GM18508 (cell line): ENCODE results near the gene GLUL.
"Not testable (repeated sequence)": the region's sequence is repeated elsewhere in the genome, so short reads cannot be mapped to it uniquely, and the experiment has no call there.

ENCODE experiments used
- ATAC-seq: cut with Tn5 transposase; IDR thresholded peaks from one replicate; pipeline ENCODE4 v1.9.1; 2021; ENCODE audit warnings: moderate number of reproducible peaks; ENCODE audit not compliant: insufficient read depth, unreplicated experiment

GLUL gene

GRCh38 chr1:182370532-182370931 lies 21.1 kb downstream of the GLUL start:
- no peak for ATAC-seq

GRCh38 chr1:182368903-182369302 lies 22.7 kb downstream of the GLUL start:
- ATAC-seq, result no peak

- no peak for ATAC-seq
Measured at GRCh38 chr1:182368358-182368757, 23.2 kb downstream of the GLUL start.

GRCh38 chr1:182367926-182368325 lies 23.7 kb downstream of the GLUL start:
- ATAC-seq, result no peak

GRCh38 chr1:182366596-182366995 lies 25.0 kb downstream of the GLUL start:
- no peak for ATAC-seq

- ATAC-seq, result no peak
Measured at GRCh38 chr1:182359645-182360044, 31.9 kb downstream of the GLUL start.

GRCh38 chr1:182357913-182358312 lies 33.7 kb downstream of the GLUL start:
- ATAC-seq, result no peak

GRCh38 chr1:182357171-182357570 lies 34.4 kb downstream of the GLUL start:
- no peak for ATAC-seq

- no peak for ATAC-seq
Measured at GRCh38 chr1:182355723-182356098, 35.9 kb downstream of the GLUL start.

GRCh38 chr1:182351790-182352364 lies 39.7 kb downstream of the GLUL start:
- no peak for ATAC-seq

- no peak for ATAC-seq
Measured at GRCh38 chr1:182350839-182351238, 40.8 kb downstream of the GLUL start.

- no peak for ATAC-seq
Measured at GRCh38 chr1:182348961-182349747, 42.4 kb downstream of the GLUL start.

- no peak for ATAC-seq
Measured at GRCh38 chr1:182347019-182347418, 44.6 kb downstream of the GLUL start.

- ATAC-seq, result no peak
Measured at GRCh38 chr1:182340233-182341058, 51.1 kb downstream of the GLUL start.

GRCh38 chr1:182339684-182340083 lies 51.9 kb downstream of the GLUL start:
- no peak for ATAC-seq

- no peak for ATAC-seq
Measured at GRCh38 chr1:182338806-182339370, 52.7 kb downstream of the GLUL start.

- no peak for ATAC-seq
Measured at GRCh38 chr1:182337736-182338571, 53.6 kb downstream of the GLUL start.

GRCh38 chr1:182335771-182336566 lies 55.6 kb downstream of the GLUL start:
- no peak for ATAC-seq

GRCh38 chr1:182333071-182333571 lies 58.5 kb downstream of the GLUL start:
- not testable (repeated sequence) for ATAC-seq
